HEK293T (cell line): Measurements from ENCODE around the gene CDHR2.

Source experiments
- ARNT ChIP-seq: fragments of 450-650 bp; IDR thresholded peaks from 2 replicates; pipeline ENCODE4 v1.6.1; 2017; ENCODE audit warnings: mild to moderate bottlenecking
- BHLHE40 ChIP-seq: fragments of 450-650 bp; IDR thresholded peaks from 2 replicates; pipeline ENCODE4 v1.6.1; 2016; ENCODE audit warnings: mild to moderate bottlenecking, moderate library complexity, borderline replicate concordance
- ELF4 ChIP-seq: fragments of 450-650 bp; IDR thresholded peaks from 2 replicates; pipeline ENCODE4 v1.6.1; 2017; ENCODE audit warnings: antibody characterized with exemption
- FOXA1 ChIP-seq: fragments of 450-650 bp; IDR thresholded peaks from 2 replicates; pipeline ENCODE4 v1.6.1; 2016; ENCODE audit warnings: mild to moderate bottlenecking
- FOXK2 ChIP-seq: fragments of 450-650 bp; IDR thresholded peaks from 2 replicates; pipeline ENCODE4 v1.6.1; 2016; ENCODE audit warnings: mild to moderate bottlenecking
- FOXM1 ChIP-seq: fragments of 450-650 bp; IDR thresholded peaks from 2 replicates; pipeline ENCODE4 v1.6.1; 2017; ENCODE audit warnings: mild to moderate bottlenecking, borderline replicate concordance
- HDGF ChIP-seq: fragments of 450-650 bp; IDR thresholded peaks from 2 replicates; pipeline ENCODE4 v1.6.1; 2017; ENCODE audit warnings: antibody characterized with exemption, borderline replicate concordance
- LEF1 ChIP-seq: fragments of 450-650 bp; IDR thresholded peaks from 2 replicates; pipeline ENCODE4 v1.6.1; 2017; ENCODE audit warnings: mild to moderate bottlenecking, borderline replicate concordance
- SP1 ChIP-seq: fragments of 450-650 bp; IDR thresholded peaks from 2 replicates; pipeline ENCODE4 v1.6.1; 2017
- SUZ12 ChIP-seq: fragments of 450-650 bp; IDR thresholded peaks from 2 replicates; pipeline ENCODE4 v1.6.1; 2016; ENCODE audit warnings: mild to moderate bottlenecking

DNA sequence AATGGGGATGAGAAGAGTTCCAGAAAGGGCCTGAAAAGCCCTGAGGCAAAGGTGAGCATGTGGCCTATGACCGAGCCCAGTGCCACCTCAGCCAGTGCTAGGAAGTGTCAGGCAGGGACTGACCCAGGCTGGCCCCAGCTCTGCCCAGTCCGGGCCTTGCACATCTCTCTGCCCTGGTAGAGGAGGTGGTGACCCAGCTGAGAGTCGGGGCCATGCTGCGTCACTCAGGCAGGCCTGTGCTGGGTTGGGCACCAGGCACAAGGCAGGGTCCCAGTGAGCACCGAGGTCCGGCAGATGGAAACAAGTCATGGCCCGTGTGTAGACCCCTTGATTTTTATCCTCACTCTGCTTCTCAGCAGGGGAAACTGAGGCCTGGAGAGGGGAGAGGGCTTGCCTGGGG lies 729 bp downstream of the CDHR2 start:
- TF ChIP-seq FOXM1: no peak
- no peak for TF ChIP-seq SP1
- no peak for TF ChIP-seq ARNT
- TF ChIP-seq HDGF: no peak
- no peak for TF ChIP-seq SUZ12
- TF ChIP-seq BHLHE40: no peak
- TF ChIP-seq FOXK2: no peak
- TF ChIP-seq ELF4: no peak
- no peak for TF ChIP-seq FOXA1
- TF ChIP-seq LEF1: no peak
